ENCODE results near the gene OLAH.

DNA sequence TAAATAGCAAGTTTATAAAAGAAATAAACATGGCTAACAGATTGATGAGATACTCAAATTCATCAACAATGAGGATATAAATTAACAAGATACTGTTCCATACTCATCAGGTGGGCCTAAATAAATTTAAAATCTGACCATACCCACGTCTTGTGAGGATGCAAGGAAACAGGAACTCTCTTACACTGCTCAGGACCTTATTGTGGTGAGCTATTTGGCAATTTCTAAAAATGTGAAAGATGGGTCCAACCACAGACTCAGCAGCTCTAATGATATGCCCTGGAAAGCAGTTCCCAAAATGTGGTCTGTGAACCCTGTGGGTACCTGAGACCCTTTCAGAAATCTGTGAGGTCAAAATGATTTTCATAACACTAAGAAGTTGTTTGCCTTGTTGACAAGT lies 74.9 kb downstream of the OLAH start:
- TF ChIP-seq POLR2AphosphoS5 (IDR thresholded peaks at IDR 0.05; ENCODE audit: low read depth, low read length) (no peak), TAF1 (IDR thresholded peaks at IDR 0.05; ENCODE audit: low read depth, low read length) (no peak), POLR2A (IDR thresholded peaks at IDR 0.05; ENCODE audit: low read depth, low read length) (no peak), SPI1 (IDR thresholded peaks at IDR 0.05; ENCODE audit: low read depth, low read length) (0 out of 2 replicates have a peak, but pooled peaks have one; percentile 27), PAX5 (IDR thresholded peaks at IDR 0.05; ENCODE audit: insufficient read depth, low read length, severe bottlenecking) (no peak), POU2F2 (IDR thresholded peaks at IDR 0.05; ENCODE audit: low read depth, low read length) (no peak)
